Stimulated activated CD4-positive, alpha-beta T cell treated with anti-CD3 and anti-CD28 coated beads, Interleukin-1b, Interleukin-23, amount 100 ng/mL, for 4 hours (primary cell): ENCODE data around the gene GRHL3.

ENCODE experiments used
- DNase-seq, 2 donors: peaks; one replicate each; pipeline ENCODE4 v3.0.0-alpha.2; 2020; ENCODE audit warnings: low read depth in 2 of 2

GRHL3 gene

GRCh38 chr1:24343412-24344089 lies 24.4 kb downstream of the GRHL3 start:
- DNase-seq: no peak

- no peak for DNase-seq
Observed at GRCh38 chr1:24344090-24344742, 25.1 kb downstream of the GRHL3 start.

DNA sequence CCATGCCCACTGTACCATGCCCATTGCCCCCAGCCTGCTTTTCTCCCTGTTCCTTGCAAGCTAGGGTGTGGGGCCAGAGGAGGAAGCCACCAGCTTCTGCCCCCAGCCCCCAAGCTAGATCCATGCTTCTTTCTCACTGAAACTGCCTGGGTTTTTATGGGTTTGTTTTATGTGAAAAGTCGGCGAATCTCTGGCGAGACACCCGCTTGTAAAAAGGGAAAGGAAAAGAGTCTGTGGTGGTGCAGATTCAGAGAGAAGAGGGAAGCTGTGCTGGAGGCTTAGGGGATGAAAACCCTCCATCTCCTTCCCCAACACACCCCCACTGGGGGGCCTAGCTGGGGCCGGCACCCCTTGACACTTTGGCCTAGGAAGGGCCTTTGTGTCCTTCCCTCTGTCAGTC lies 26.2 kb downstream of the GRHL3 start:
- no peak for DNase-seq

DNA sequence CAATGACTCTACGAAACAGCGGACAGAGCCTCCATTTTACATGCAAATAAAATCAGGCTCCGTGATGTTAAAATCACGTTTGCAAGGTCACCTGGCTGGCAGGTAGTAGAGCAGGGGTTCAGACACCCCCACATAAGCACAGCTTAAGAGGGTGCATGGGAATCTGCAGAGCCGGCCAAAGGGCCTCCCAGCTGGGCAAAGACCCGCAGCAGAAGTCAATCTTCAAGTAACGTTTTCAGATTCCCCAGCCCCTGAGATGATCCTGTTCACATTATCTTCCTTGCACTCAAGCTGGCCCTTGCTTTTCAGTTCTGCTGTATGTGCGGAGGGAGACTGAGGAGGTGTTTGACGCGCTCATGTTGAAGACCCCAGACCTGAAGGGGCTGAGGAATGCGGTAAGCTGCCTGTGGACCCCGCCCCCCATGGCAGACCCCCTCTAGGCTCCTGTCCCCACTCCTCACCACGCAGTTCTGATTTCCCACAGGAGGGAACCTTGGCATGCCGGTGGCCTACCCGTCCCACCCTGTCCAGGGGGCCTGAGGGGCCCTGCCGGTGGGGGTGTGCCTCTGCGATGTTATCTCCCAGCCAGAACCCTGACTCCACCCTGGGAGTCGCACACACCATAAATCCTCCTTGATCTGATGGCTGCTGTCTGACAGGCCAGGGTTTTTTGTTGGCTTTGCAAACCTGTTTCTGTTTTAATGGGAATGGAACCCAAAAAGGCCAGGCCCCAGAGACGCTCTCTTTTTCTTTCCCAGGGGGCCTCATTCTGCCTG lies 28.2 kb downstream of the GRHL3 start:
- no peak for DNase-seq

DNA sequence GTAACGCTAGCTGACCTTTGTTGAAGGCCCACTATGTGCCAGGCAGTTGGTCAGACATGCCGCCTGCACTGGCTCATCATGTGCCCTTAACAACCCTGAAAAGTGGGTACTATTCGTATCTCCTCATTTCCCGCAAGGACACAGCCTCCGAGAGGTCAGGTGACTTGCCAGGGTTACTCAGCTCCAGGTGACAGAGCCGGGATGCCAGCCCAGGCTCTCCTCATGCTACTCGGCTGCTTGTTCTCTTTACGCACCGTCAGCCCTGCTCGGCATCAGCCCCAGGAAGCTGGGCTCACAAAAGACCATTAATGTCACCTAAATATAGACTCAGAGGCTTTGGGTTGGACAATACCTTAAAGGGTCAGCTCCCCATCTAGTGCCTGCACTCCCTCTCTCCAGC lies 29.0 kb downstream of the GRHL3 start:
- DNase-seq: no peak

DNA sequence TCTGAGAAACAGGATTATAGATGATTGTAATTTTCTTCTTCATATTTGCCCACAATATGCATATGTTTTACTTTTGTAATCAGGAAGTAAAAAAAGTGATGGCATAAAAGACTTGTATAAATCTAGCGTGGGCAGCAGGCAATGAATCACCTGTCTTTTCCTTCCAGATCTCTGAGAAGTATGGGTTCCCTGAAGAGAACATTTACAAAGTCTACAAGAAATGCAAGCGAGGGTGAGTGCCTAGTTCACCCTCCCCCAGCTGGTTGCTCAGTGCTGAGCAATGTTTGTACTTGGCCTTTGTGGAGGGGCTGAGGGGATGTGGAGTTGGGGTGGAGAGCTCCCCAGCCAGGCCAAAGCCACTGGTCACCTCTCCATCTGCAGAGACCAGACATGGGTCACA lies 30.7 kb downstream of the GRHL3 start:
- DNase-seq: peak in 1 of 2 donors; percentile 21

- no peak for DNase-seq
Observed at GRCh38 chr1:24351247-24351646, 32.1 kb downstream of the GRHL3 start.

GRCh38 chr1:24351918-24352627 lies 32.9 kb downstream of the GRHL3 start:
- DNase-seq: peak; percentile 19 to 31

- no peak for DNase-seq
Observed at GRCh38 chr1:24353292-24353891, 34.2 kb downstream of the GRHL3 start.

GRCh38 chr1:24355466-24355865 lies 36.3 kb downstream of the GRHL3 start:
- no peak for DNase-seq

- no peak for DNase-seq
Observed at GRCh38 chr1:24357038-24357437, 37.9 kb downstream of the GRHL3 start.

DNA sequence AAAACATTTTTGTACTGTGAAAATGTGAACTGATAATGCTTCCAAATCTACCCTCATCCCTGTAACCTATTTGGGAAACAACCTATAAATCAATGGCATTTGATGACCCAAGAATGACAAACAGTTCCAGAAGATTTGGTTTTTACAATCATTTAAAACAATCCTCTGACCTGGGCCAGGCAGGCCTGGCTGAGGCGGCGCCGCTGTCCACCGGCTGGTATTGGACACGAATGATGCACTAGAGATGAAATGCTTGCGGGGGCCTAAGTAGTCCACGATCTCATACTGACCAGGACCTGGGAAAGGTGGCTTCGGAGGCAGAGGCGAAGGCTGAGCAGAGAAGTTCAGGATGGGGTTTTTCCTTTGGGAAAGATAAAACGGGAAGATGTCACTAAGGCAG lies 41.5 kb downstream of the GRHL3 start:
- DNase-seq: no peak

DNA sequence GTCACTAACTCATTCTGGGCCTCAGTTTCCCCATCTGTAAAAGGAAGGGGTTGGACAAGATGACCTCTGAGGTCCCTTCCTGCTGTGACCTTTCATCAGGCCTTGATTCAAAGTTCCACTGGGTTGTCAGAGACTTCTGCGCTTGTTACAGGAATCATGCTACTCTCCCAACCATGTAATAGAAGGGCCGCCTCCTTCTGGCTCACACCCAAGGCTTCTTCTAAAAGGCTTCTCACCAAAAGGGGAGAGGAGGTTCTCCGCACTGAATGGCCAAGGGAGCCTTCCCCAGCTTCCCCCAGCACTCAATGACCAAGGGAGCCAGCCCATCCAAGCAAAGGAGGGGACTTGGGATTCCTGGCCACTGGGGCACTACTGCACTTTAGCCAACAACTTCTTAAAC lies 42.7 kb downstream of the GRHL3 start:
- no peak for DNase-seq

DNA sequence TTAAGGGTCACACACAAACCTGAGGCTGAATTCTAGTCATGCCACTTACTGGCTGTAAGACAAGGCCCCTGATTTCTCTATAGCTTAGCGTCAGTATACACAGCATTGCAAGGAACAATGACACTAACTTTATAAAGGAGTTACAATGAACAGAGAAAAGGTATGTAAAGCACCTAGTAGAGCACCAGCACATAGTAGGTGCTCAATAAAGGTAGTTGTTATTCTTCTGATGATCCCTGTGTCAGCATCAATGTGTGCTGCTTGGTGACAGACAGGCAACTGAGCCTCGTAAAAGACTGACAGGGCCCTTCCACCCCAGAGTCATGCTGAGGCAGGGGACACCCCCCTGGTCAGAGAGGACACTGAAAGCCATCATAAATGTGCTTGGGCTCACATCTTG lies 43.2 kb downstream of the GRHL3 start:
- DNase-seq: no peak

- no peak for DNase-seq
Observed at GRCh38 chr1:24362982-24363614, 43.9 kb downstream of the GRHL3 start.

DNA sequence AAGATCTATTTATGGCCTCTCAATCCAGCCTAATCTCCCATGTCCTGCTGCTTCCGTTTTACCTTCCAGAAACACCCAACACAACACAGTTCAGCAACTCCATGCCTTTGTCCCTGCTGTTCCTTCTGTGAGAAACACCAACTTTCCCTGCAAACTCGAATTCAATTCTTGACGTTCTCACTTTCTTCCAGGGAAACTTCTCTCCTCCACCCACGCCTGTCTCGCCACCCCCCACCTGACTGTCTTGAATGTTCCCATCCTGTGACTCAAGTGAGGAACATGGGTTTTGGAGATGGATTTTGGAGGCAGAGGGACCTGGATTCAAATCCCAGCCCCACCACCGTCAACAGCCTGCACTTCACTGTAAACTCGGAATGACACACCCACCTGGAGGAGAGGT lies 44.8 kb downstream of the GRHL3 start:
- no peak for DNase-seq

GRCh38 chr1:24364605-24364974 lies 45.4 kb downstream of the GRHL3 start:
- no peak for DNase-seq

DNA sequence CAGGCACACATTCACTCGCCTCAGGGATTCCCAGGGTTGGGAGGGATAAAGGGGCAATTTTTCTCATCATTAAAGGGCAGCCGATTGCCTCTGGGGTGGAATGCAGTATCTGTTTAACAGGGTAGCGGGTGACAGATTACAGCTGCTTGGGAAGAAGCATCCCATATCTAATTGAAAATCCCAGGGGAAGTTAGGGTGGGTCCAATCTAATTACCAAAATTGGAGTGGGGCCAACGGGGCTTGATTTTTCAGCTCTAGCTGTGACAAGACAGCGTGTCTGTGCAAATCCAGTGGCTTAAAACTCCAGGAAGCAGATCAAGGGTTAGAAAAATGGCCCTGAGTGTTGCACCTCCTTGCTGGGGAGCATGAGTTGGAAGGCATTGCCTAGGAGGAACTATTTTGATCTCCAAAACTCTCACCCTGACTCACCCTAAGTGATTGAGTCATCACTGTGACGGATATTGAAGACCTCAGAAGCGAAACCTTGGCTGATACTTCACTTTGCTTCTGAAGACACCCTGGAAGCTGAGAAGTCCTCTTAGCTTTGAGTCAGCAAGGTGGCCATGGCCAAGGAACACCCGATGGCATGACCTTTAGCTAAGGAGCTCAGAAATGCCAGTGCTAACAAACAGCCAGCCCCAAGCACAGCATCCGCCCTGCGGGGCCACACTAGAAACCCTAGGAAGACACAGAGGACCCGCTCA lies 46.0 kb downstream of the GRHL3 start:
- DNase-seq: no peak

- no peak for DNase-seq
Observed at GRCh38 chr1:24366707-24367106, 47.5 kb downstream of the GRHL3 start.

DNA sequence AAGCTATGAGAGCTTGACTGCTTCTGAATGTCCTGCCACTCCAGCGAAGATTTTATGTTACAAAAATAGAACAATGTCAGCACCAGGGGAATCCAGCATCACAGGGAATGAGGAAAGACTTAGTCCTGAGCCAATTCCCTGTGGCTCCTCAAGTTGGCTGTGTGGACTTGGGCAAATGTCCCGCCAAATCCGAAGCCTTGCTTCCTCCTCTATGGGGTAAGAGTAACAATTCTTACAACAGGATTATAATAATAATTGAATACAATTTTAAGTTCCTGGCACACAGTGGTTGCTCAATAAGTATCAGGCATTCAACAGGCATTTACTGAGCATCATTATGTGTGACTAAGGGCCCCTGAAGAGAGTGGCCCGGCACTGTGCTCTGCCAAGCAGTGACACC lies 50.0 kb downstream of the GRHL3 start:
- DNase-seq: no peak

DNA sequence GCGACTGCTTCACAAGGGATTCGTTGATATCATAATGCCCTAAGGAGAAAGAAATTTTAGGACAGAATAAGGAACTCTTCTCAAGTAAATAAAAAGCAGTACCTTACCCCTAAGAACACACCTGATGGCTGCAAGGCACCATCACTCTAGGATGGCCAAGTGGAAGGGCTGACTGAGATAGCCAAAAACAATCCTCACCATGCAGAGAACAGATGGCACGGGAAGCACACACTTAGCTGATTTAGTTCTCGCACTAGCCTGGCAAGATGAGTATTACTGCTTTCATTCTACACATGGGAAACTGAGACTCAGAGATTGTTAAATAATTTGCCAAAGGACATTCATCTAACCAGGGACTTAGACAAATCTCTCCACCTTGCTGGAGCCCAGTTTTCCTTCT lies 50.6 kb downstream of the GRHL3 start:
- DNase-seq: no peak
